Measurements from ENCODE around the gene SLC17A6. TPM values are rescaled to one million over a fixed set of nuclear protein-coding genes. Genes with fewer than 3 reads are reported as not detected.
A peak's percentile ranks its signal among the peaks of the same experiment; 100 is the strongest.

SLC17A6 gene
- not detected in 2 replicates for total RNA-seq (2014; rRNA removed; shearing (Covaris generic))

GRCh38 chr11:22337596-22338485 lies at the start of gene SLC17A6:
Gene SLC17A6, plus strand, starts transcription at chr11:22338381. Its CDS starts 153 bp downstream, at chr11:22338534.
- DNase-seq (ENCODE audit: low read depth): peak; percentile 55

GRCh38 chr11:22302368-22302767 lies 35.8 kb upstream of the SLC17A6 start:
- no peak for DNase-seq (ENCODE audit: low read depth)

GRCh38 chr11:22304337-22304961 lies 33.7 kb upstream of the SLC17A6 start:
- no peak for DNase-seq (ENCODE audit: low read depth)

DNA sequence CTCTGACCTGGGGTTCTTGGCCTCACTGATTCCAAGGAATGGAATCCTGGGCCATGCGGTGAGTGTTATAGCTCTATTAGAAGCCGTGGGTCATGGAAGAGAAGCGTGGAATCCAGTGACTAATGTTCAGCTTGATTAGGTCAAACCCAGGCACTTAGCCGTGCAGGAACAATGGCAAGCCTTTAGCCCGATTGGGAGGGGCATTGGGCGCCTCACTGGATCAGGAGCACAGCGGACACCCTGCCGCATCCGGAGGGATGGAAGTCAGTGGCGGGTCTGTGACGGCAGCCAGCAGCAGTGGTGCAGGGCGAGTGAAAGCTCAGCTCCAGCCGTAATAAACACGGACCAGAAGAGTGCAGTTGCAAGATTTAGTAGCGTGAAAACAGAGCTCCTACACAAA lies 20.5 kb upstream of the SLC17A6 start:
- peak; percentile 68 for DNase-seq (ENCODE audit: low read depth)

- no peak for DNase-seq (ENCODE audit: low read depth)
Measured at GRCh38 chr11:22331771-22332170, 6.4 kb upstream of the SLC17A6 start.

GRCh38 chr11:22336587-22336986 lies 1.6 kb upstream of the SLC17A6 start:
- DNase-seq (ENCODE audit: low read depth): no peak

GRCh38 chr11:22339611-22340010 lies 1.4 kb downstream of the SLC17A6 start:
- DNase-seq (ENCODE audit: low read depth): no peak

DNA sequence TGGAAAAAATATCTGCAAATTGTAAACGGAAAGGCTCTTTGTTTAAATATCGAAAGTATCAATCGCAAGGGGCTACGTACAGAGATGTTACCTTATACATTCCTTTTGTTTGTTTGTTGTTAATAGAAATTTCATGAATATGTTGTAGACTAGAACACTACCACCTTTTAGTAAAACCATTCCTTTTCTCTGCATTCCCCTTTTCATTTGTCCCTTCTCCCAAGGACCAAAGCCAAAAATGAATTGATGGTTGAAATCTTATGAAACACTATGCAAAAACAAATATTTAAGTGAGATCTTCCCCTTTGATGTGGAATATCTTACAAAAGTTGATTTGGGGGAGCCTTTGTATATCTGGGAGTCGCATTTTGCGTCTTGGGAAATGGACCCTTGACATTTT lies 2.1 kb downstream of the SLC17A6 start:
- no peak for DNase-seq (ENCODE audit: low read depth)

- no peak for DNase-seq (ENCODE audit: low read depth)
Measured at GRCh38 chr11:22340701-22341587, 2.8 kb downstream of the SLC17A6 start.

- DNase-seq (ENCODE audit: low read depth): no peak
Measured at GRCh38 chr11:22341588-22341931, 3.4 kb downstream of the SLC17A6 start.

GRCh38 chr11:22342211-22343031 lies 4.2 kb downstream of the SLC17A6 start:
- no peak for DNase-seq (ENCODE audit: low read depth)

GRCh38 chr11:22343032-22343324 lies 4.8 kb downstream of the SLC17A6 start:
- no peak for DNase-seq (ENCODE audit: low read depth)

DNA sequence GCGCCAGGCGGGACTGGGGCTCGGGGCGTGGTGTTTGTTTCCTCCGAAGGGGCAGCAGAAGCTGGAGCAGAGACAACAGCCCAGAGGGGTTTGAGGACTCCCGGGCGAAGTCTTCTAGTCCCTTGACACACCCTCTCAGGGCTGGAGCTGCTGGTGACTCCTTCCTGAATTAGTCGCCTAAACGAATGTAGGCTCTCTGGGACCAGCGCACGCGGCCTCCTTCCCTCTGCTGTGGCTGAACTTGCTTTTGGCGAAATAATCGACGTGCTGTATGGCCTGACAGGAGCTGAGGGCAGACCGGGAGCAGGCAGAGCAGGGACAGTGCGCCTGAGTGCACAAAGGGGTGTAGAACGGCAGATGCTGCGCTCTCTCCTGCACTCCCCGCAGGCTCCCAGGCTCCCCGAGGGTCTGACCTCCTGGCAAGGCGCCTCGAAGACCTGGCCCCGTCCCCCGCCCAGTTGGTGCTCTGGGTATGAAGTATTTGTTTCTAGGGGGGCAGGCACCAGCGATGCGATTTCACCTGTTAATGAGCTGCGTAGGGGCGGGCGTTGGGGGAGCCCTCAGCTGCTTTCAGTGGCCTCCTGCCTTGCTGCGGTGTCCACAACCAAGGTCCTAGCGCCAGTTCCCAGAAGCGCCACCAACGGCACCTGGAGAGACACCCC lies 5.3 kb downstream of the SLC17A6 start:
- DNase-seq (ENCODE audit: low read depth): no peak

DNA sequence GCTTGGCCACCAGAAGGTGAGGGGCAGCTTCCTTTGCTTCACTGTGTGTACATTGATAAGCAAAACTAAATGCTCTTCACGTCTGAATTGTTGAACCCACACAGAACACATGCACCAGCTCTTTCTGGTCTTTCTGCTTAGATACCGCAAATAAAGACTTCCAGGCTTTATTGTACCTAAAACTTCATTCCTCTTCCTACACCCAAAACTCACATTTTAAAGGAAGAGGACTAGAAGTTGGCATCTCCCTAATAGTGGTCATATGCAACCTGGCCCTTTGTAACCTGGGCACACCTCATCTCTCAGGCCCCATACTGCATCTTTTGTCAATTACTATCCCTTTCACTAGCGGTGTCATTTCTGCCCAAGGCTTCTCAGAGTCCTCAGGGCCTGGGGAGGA lies 5.9 kb downstream of the SLC17A6 start:
- DNase-seq (ENCODE audit: low read depth): no peak

DNA sequence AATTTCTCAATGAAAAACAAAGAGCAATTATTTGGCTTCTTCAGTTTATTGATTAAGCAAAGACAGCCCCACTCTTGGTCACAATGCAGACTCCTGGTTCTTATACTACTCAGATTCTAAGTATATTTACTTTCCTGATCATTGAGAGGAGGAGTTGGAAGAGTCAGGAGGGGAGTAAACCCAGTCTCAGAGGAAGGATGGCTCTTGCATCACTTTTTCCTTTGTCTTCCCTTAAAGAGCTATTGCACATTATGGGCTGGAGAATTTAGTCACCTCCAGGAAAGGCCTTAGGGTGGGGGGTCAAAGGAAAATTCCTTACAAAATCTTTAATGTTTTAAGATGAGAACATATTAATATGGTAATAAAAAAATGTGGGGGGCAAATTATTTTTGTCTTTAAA lies 8.1 kb downstream of the SLC17A6 start:
- no peak for DNase-seq (ENCODE audit: low read depth)

DNA sequence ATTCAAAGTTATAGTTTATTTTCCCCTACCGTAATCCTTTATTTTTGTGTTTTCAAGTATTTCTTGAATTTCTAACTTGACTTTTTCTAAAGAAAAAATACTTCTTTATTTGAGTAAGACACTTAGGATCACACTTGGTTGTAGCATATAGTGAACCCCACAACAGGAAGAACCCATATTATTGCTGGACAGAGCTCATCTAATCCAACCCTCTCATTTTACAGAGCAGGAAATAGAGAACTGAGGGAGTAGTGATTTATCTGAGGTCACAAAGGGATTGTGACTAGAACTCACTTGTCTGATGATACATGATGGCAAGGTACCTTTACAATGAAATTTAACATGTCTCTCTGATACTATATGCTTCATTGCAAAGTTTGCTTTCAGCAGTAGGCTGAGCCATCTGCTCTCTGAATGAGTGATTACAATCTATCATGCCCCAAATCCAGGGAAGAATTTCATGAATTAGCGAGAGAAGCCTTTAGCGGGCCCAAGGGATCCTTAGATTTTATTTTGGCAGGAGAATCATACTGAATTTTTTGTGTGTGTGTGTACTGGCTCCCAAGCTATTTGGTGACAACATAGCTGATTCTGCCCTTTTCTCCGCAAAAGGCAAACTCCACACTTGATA lies 9.8 kb downstream of the SLC17A6 start:
- no peak for DNase-seq (ENCODE audit: low read depth)

DNA sequence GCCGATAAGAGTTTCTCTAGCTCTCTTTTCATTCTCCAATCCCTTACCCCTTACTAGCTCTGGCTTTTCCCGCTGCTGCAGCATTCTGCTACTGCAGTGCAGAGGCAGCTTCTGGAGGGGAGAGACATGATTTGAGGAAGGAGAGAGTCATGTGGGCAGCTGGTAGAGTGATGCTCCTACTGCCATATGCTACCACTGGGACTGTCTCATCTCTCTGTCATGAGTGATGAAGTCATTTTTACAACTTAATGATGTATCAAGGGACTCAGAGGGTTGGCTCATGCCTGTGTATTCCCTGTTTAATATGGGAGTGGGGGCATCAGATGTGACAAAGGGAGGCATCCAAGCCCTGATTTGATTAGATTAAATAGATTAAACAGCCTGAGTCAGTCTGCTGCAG lies 11.3 kb downstream of the SLC17A6 start:
- DNase-seq (ENCODE audit: low read depth): no peak

GRCh38 chr11:22359295-22359694 lies 21.1 kb downstream of the SLC17A6 start:
- no peak for DNase-seq (ENCODE audit: low read depth)

- DNase-seq (ENCODE audit: low read depth): no peak
Measured at GRCh38 chr11:22371160-22371559, 33.0 kb downstream of the SLC17A6 start.

GRCh38 chr11:22387126-22387525 lies 48.9 kb downstream of the SLC17A6 start:
- DNase-seq (ENCODE audit: low read depth): no peak

Data from Daoy (cell line).